ENCODE results near the gene ADAMTSL3. TPM values are rescaled to one million over a fixed set of nuclear protein-coding genes. Genes with fewer than 3 reads are reported as not detected.
A peak's percentile ranks its signal among the peaks of the same experiment; 100 is the strongest.

ADAMTSL3 gene
- total and polyA plus RNA-seq, 2 of the 8 experiments (the other 6 are each of a cell fraction or from before 2014, with no cell fraction given) = 0.35 to 1.4 TPM

- Histone ChIP-seq H2BK120ac (replicated peaks; ENCODE audit: low read depth, low read length) (no peak overlapping the region), H3K23ac (ENCODE audit: insufficient read length) (no peak overlapping the region), H2AFZ (ENCODE audit: low read length) (no peak overlapping the region), H3K23me2 (ENCODE audit: low read depth, low read length) (peaks cover 2% of the 10 kb centered on the region; the same call in 1 of the 2 replicates), H4K8ac (ENCODE audit: extremely low read depth, insufficient read depth, low read length) (no peak overlapping the region), H3K4me1 (replicated peaks in 1 of 4; ENCODE audit: control insufficient read depth in 3 of 4, insufficient read depth in 4 of 4, low read length in 3 of 4) (no peaks in the 10 kb centered on the region), H3K27ac (ENCODE audit: low read depth, low read length) (no peak overlapping the region), H2BK15ac (ENCODE audit: low read length) (no peak overlapping the region), H3K79me1 (ENCODE audit: low read depth, low read length) (no peaks in the 10 kb centered on the region), H4K91ac (replicated peaks; ENCODE audit: insufficient read length, low read length) (no peak overlapping the region), H3K9ac (replicated peaks in 1 of 4; ENCODE audit: extremely low read depth in 1 of 4, low read depth in 3 of 4, low read length in 3 of 4) (no peak overlapping the region), H3K18ac (ENCODE audit: extremely low read depth, low read length) (no peak overlapping the region), H2BK5ac (ENCODE audit: low read depth, low read length) (no peak overlapping the region), H2BK12ac (ENCODE audit: low read depth, low read length) (no peak overlapping the region), H2AK5ac (ENCODE audit: low read depth, low read length) (no peak overlapping the region), H2BK20ac (ENCODE audit: low read length) (no peak overlapping the region), H3K14ac (ENCODE audit: insufficient read length) (no peak overlapping the region), H3K56ac (replicated peaks; ENCODE audit: insufficient read length, low read depth, low read length) (no peak overlapping the region), H3K27me3 (replicated peaks in 1 of 4; ENCODE audit: control insufficient read depth in 3 of 4, extremely low read depth in 1 of 4, insufficient read depth in 3 of 4, low read length in 3 of 4) (no peaks in the 10 kb centered on the region; a peak in 1 of 7 replicates), H3K36me3 (ENCODE audit: control insufficient read depth in 2 of 4, insufficient read depth in 4 of 4, low read length in 3 of 4) (no peaks in the 10 kb centered on the region), H3K4me3 (ENCODE audit: extremely low read depth in 1 of 4, insufficient read depth in 2 of 4, low read depth in 3 of 4, low read length in 4 of 4) (no peak overlapping the region), H4K5ac (ENCODE audit: insufficient read length, low read depth, low read length) (no peak overlapping the region), H4K20me1 (replicated peaks in 1 of 2; ENCODE audit: control insufficient read depth in 1 of 2, insufficient read depth in 2 of 2, low read length in 2 of 2) (no peaks in the 10 kb centered on the region), H3K79me2 (ENCODE audit: control insufficient read depth in 1 of 2, insufficient read depth in 2 of 2, low read length in 2 of 2) (no peaks in the 10 kb centered on the region), H3K9me3 (ENCODE audit: insufficient read depth in 2 of 2, low read depth in 1 of 2, low read length in 1 of 2) (no peaks in the 10 kb centered on the region), H3K4me2 (ENCODE audit: insufficient read depth in 1 of 2, low read depth in 2 of 2, low read length in 2 of 2) (no peak overlapping the region), H3K4ac (replicated peaks; ENCODE audit: insufficient read length, low read depth, low read length) (no peak overlapping the region)
- ChIA-PET POLR2A (ENCODE audit: partially characterized antibody) (no interaction called here), CTCF (ENCODE audit: partially characterized antibody) (interaction anchor here (0.6 to 5.3 kb wide), 60 partner anchors 11 to 787 kb away, joined by 3 to 52 read pairs (median 4); partner anchors contain the start of gene SH3GL3)
- WGBS, 2 experiments (ENCODE audit: extremely low coverage in 1 of 2, insufficient coverage in 1 of 2, insufficient read length in 1 of 2, insufficient replicate concordance in 2 of 2, low coverage in 1 of 2, low lambda C conversion rate in 2 of 2, missing lambda C conversion rate in 1 of 2) = 47% methylated on average over 2 of the region's 2 CpGs; no CpG with 5 or more reads in 1 of the 2 experiments
- TF ChIP-seq RAD21 (IDR thresholded peaks at IDR 0.05 in 1 of 2, conservative IDR thresholded peaks at IDR 0.05 in 1 of 2; ENCODE audit: low read depth in 2 of 2, low read length in 2 of 2) = peak; percentile 57 to 59
- no peak for TF ChIP-seq BACH1 (IDR thresholded peaks at IDR 0.05; ENCODE audit: low read length)
- TF ChIP-seq CTCF (IDR thresholded peaks at IDR 0.05; ENCODE audit: control extremely low read depth in 1 of 3, insufficient read depth in 1 of 3, low read depth in 1 of 3, low read length in 3 of 3) = peak in 2 of 3 experiments; percentile 29 to 67; a peak in 2 of 4 replicates
- DNase-seq (ENCODE audit: low read depth in 1 of 2, low spot score in 2 of 2) = no peak
- no peak for FAIRE-seq
These were observed 381.5 kb downstream of the ADAMTSL3 start for GRCh38 chr15:84035399-84035766.
